ENCODE measurements around the gene AHSP.

- TF ChIP-seq CTCF (IDR thresholded peaks at IDR 0.05; ENCODE audit: low read depth, low read length) = no peak
- TF ChIP-seq EZH2phosphoT487 (IDR thresholded peaks at IDR 0.05; ENCODE audit: low read depth) = no peak
These were observed 18.9 kb upstream of the AHSP start for GRCh38 chr16:31508706-31509195.
